CD4-positive, alpha-beta memory T cell (primary cell): ENCODE measurements around the gene SLC5A1. TPM values are rescaled to one million over a fixed set of nuclear protein-coding genes. Genes with fewer than 3 reads are reported as not detected.

Source experiments
- CTCF ChIA-PET: fragments of 350-600 bp; sonication (Branson Sonifier 250); formaldehyde crosslinking; loops from one replicate; lab custom pipeline; 2021; ENCODE audit warnings: inconsistent platforms; ENCODE audit not compliant: partially characterized antibody; lab: Charles Lee
- POLR2A ChIA-PET: fragments of 350-600 bp; sonication (Branson Sonifier 250); formaldehyde crosslinking; loops from one replicate; lab custom pipeline; 2021; ENCODE audit not compliant: partially characterized antibody; lab: Charles Lee
- DNase-seq, 5 donors: peaks; one replicate each; pipeline versions ENCODE4 v3.0.0 to v3.0.0-alpha.2; 2020 to 2022; ENCODE audit warnings: mixed read lengths in 1 of 5
- H3K27ac ChIP-seq: one replicate; pipeline ENCODE4 v1.7.0; 2013; ENCODE audit warnings: low read depth, low read length
- H3K27me3 ChIP-seq: 2 replicates; pipeline ENCODE4 v1.7.0; 2013; ENCODE audit warnings: mild to moderate bottlenecking, low read length, moderate library complexity; ENCODE audit not compliant: insufficient read depth
- H3K36me3 ChIP-seq: 2 replicates; pipeline ENCODE4 v1.7.0; 2013; ENCODE audit warnings: mild to moderate bottlenecking, low read length, moderate library complexity; ENCODE audit not compliant: insufficient read depth
- H3K4me1 ChIP-seq: 2 replicates; pipeline ENCODE4 v1.7.0; 2013; ENCODE audit warnings: mild to moderate bottlenecking, low read length, moderate library complexity; ENCODE audit not compliant: insufficient read depth
- H3K4me3 ChIP-seq, 2 donors: one replicate each; pipeline ENCODE4 v1.7.0; 2013; ENCODE audit warnings: low read length in 2 of 2, mild to moderate bottlenecking in 1 of 2
- H3K9me3 ChIP-seq, 2 donors: one replicate each; pipeline ENCODE4 v1.7.0; 2013; ENCODE audit warnings: low read length in 2 of 2, control low read depth in 1 of 2; ENCODE audit not compliant: control insufficient read depth in 1 of 2
- H3K27ac Mint-ChIP-seq, 7 donors: one replicate each; pipeline ENCODE4 v1.8.0; 2020 to 2021; ENCODE audit warnings: mixed read lengths in 7 of 7, mild to moderate bottlenecking in 6 of 7, inconsistent platforms in 3 of 7, moderate library complexity in 3 of 7
- H3K27me3 Mint-ChIP-seq, 2 donors: one replicate each; pipeline ENCODE4 v1.8.0; 2020 to 2021; ENCODE audit warnings: mixed read lengths in 2 of 2
- H3K36me3 Mint-ChIP-seq, 2 donors: one replicate each; pipeline ENCODE4 v1.8.0; 2020 to 2021; ENCODE audit warnings: mixed read lengths in 2 of 2, inconsistent platforms in 1 of 2, mild to moderate bottlenecking in 1 of 2
- H3K4me1 Mint-ChIP-seq, 4 donors: one replicate each; pipeline ENCODE4 v1.8.0; 2020 to 2021; ENCODE audit warnings: mixed read lengths in 4 of 4, mild to moderate bottlenecking in 1 of 4
- H3K4me3 Mint-ChIP-seq, 8 donors: one replicate each; pipeline ENCODE4 v1.8.0; 2020 to 2021; ENCODE audit warnings: mixed read lengths in 8 of 8, mild to moderate bottlenecking in 7 of 8, moderate library complexity in 6 of 8, inconsistent platforms in 3 of 8
- H3K9me3 Mint-ChIP-seq, 8 donors: one replicate each; pipeline ENCODE4 v1.8.0; 2020 to 2021; ENCODE audit warnings: mixed read lengths in 8 of 8, mild to moderate bottlenecking in 5 of 8, inconsistent platforms in 3 of 8, moderate library complexity in 1 of 8
- intact Hi-C: fragments of 100-400 bp; cut with micrococcal nuclease; formaldehyde crosslinking; loops from one replicate; pipeline ENCODE4 v1.15.1; 2023
- polyA plus RNA-seq, 2 donors: library from polyadenylated mRNA; unstranded; fragments of 300-500 nt; fragmentation: Illumina TruSeq; gene quantifications; one replicate each; pipeline ENCODE4 v1.2.3, GENCODE V29; 2021
- total RNA-seq, 2 experiments: library from RNA; stranded (reverse); gene quantifications; one replicate each; pipeline ENCODE4 v1.2.3, GENCODE V29; 2021

SLC5A1 gene
- total and polyA plus RNA-seq, 4 experiments from 2014 or later: not detected

GRCh38 chr22:32016081-32016480, 27.0 kb upstream of the SLC5A1 start:
- no peak overlapping the region for H3K4me3 ChIP-seq
- H3K9me3 ChIP-seq: peaks cover 0 to 11% of the 10 kb centered on the region in 2 donors
- no peak for DNase-seq
- H3K36me3 Mint-ChIP-seq: peaks cover 8 to 9% of the 10 kb centered on the region in 2 donors
- H3K27ac Mint-ChIP-seq: no peak overlapping the region
- CTCF ChIA-PET: no interaction called here
- intact Hi-C loops: no loop called here
- H3K4me3 Mint-ChIP-seq: no peak overlapping the region
- peaks cover 16 to 20% of the 10 kb centered on the region in 2 donors for H3K27me3 Mint-ChIP-seq
- H3K4me1 ChIP-seq: no peaks in the 10 kb centered on the region
- H3K27ac ChIP-seq: no peak overlapping the region
- no peaks in the 10 kb centered on the region for H3K36me3 ChIP-seq
- H3K9me3 Mint-ChIP-seq: peaks cover 3 to 52% (median 37%) of the 10 kb centered on the region in 8 donors
- POLR2A ChIA-PET: no interaction called here
- peaks cover 4% of the 10 kb centered on the region for H3K27me3 ChIP-seq
- H3K4me1 Mint-ChIP-seq: no peaks in the 10 kb centered on the region

- Histone ChIP-seq H3K36me3 (no peaks in the 10 kb centered on the region), H3K4me1 (no peaks in the 10 kb centered on the region), H3K9me3 (peaks cover 0 to 8% of the 10 kb centered on the region in 2 donors), H3K27ac (no peak overlapping the region), H3K4me3 (no peak overlapping the region), H3K27me3 (peaks cover 4% of the 10 kb centered on the region)
- intact Hi-C loops: no loop called here
- peaks cover 0 to 5% of the 10 kb centered on the region in 2 donors for H3K36me3 Mint-ChIP-seq
- H3K27me3 Mint-ChIP-seq: peaks cover 22 to 23% of the 10 kb centered on the region in 2 donors
- no peak overlapping the region for H3K4me3 Mint-ChIP-seq
- no peaks in the 10 kb centered on the region for H3K4me1 Mint-ChIP-seq
- CTCF ChIA-PET: no interaction called here
- no peak for DNase-seq
- no peak overlapping the region for H3K27ac Mint-ChIP-seq
- H3K9me3 Mint-ChIP-seq: peaks cover 0 to 35% (median 22%) of the 10 kb centered on the region in 8 donors
- POLR2A ChIA-PET: no interaction called here
Measured at GRCh38 chr22:32018056-32018455, 25.0 kb upstream of the SLC5A1 start.

- intact Hi-C loops: no loop called here
- Histone ChIP-seq H3K4me1 (no peaks in the 10 kb centered on the region), H3K27me3 (peaks cover 4% of the 10 kb centered on the region), H3K4me3 (no peak overlapping the region), H3K27ac (no peak overlapping the region), H3K36me3 (no peaks in the 10 kb centered on the region), H3K9me3 (no peaks in the 10 kb centered on the region)
- H3K4me3 Mint-ChIP-seq: no peak overlapping the region
- peaks cover 22 to 23% of the 10 kb centered on the region in 2 donors for H3K27me3 Mint-ChIP-seq
- H3K27ac Mint-ChIP-seq: no peak overlapping the region
- peaks cover 0 to 16% (median 8%) of the 10 kb centered on the region in 8 donors for H3K9me3 Mint-ChIP-seq
- no peak for DNase-seq
- CTCF ChIA-PET: no interaction called here
- H3K36me3 Mint-ChIP-seq: no peaks in the 10 kb centered on the region
- H3K4me1 Mint-ChIP-seq: no peaks in the 10 kb centered on the region
- POLR2A ChIA-PET: no interaction called here
Measured at GRCh38 chr22:32020117-32020516, 22.9 kb upstream of the SLC5A1 start.

- no peak overlapping the region for H3K4me3 Mint-ChIP-seq
- H3K4me3 ChIP-seq: no peak overlapping the region
- no peaks in the 10 kb centered on the region for H3K36me3 Mint-ChIP-seq
- peaks cover 23 to 24% of the 10 kb centered on the region in 2 donors for H3K27me3 Mint-ChIP-seq
- intact Hi-C loops: no loop called here
- H3K9me3 Mint-ChIP-seq: peaks cover 0 to 10% (median 4%) of the 10 kb centered on the region in 8 donors
- no peak overlapping the region for H3K27ac Mint-ChIP-seq
- DNase-seq: no peak
- POLR2A ChIA-PET: no interaction called here
- H3K9me3 ChIP-seq: no peaks in the 10 kb centered on the region
- H3K27me3 ChIP-seq: peaks cover 4% of the 10 kb centered on the region
- CTCF ChIA-PET: no interaction called here
- no peak overlapping the region for H3K27ac ChIP-seq
- H3K4me1 ChIP-seq: no peaks in the 10 kb centered on the region
- H3K36me3 ChIP-seq: no peaks in the 10 kb centered on the region
- H3K4me1 Mint-ChIP-seq: no peaks in the 10 kb centered on the region
Measured at GRCh38 chr22:32021716-32022115, 21.3 kb upstream of the SLC5A1 start.

GRCh38 chr22:32023251-32023827, 19.7 kb upstream of the SLC5A1 start:
- H3K27me3 ChIP-seq: peaks cover 1% of the 10 kb centered on the region
- Mint-ChIP-seq H3K9me3 (peaks cover 0 to 5% (median 0%) of the 10 kb centered on the region in 8 donors), H3K4me1 (no peaks in the 10 kb centered on the region), H3K27me3 (peaks cover 14% of the 10 kb centered on the region in 2 donors), H3K4me3 (no peak overlapping the region), H3K27ac (no peak overlapping the region), H3K36me3 (no peaks in the 10 kb centered on the region)
- no peaks in the 10 kb centered on the region for H3K4me1 ChIP-seq
- ChIA-PET POLR2A (no interaction called here), CTCF (interaction anchor here (0.6 kb wide), 1 partner anchor 1022 kb away, joined by 3 read pairs; no protein-coding TSS in a partner anchor)
- no peak overlapping the region for H3K4me3 ChIP-seq
- intact Hi-C loops: no loop called here
- no peak overlapping the region for H3K27ac ChIP-seq
- no peaks in the 10 kb centered on the region for H3K36me3 ChIP-seq
- DNase-seq: no peak
- H3K9me3 ChIP-seq: no peaks in the 10 kb centered on the region

- CTCF ChIA-PET: no interaction called here
- H3K9me3 Mint-ChIP-seq: peaks cover 0 to 5% (median 0%) of the 10 kb centered on the region in 8 donors
Measured at GRCh38 chr22:32024796-32025195, 18.3 kb upstream of the SLC5A1 start.

GRCh38 chr22:32030518-32031247, 12.4 kb upstream of the SLC5A1 start:
- intact Hi-C loops: no loop called here
- H3K4me3 Mint-ChIP-seq: no peak overlapping the region

More at GRCh38 chr22:32024796-32025195, 18.3 kb upstream of the SLC5A1 start:
- Mint-ChIP-seq H3K36me3 (no peaks in the 10 kb centered on the region), H3K27ac (no peak overlapping the region), H3K4me3 (no peak overlapping the region), H3K4me1 (no peaks in the 10 kb centered on the region), H3K27me3 (peaks cover 12 to 13% of the 10 kb centered on the region in 2 donors)
- Histone ChIP-seq H3K27ac (no peak overlapping the region), H3K36me3 (no peaks in the 10 kb centered on the region), H3K4me3 (no peak overlapping the region), H3K4me1 (no peaks in the 10 kb centered on the region), H3K9me3 (no peaks in the 10 kb centered on the region), H3K27me3 (no peaks in the 10 kb centered on the region)
- DNase-seq: no peak
- POLR2A ChIA-PET: no interaction called here
- intact Hi-C loops: no loop called here

More at GRCh38 chr22:32030518-32031247, 12.4 kb upstream of the SLC5A1 start:
- POLR2A ChIA-PET: no interaction called here
- Histone ChIP-seq H3K4me1 (no peaks in the 10 kb centered on the region), H3K27me3 (no peaks in the 10 kb centered on the region), H3K4me3 (no peak overlapping the region), H3K9me3 (no peaks in the 10 kb centered on the region), H3K27ac (no peak overlapping the region), H3K36me3 (no peaks in the 10 kb centered on the region)
- Mint-ChIP-seq H3K9me3 (no peaks in the 10 kb centered on the region), H3K27me3 (peaks cover 2% of the 10 kb centered on the region in 2 donors), H3K27ac (no peak overlapping the region), H3K4me1 (no peaks in the 10 kb centered on the region), H3K36me3 (no peaks in the 10 kb centered on the region)
- no peak for DNase-seq
- CTCF ChIA-PET: no interaction called here
